ENCODE results near the gene UXS1. TPM values are rescaled to one million over a fixed set of nuclear protein-coding genes. Genes with fewer than 3 reads are reported as not detected.

Gene UXS1
- total RNA-seq, 4 donors from 2014 or later, result 16.7 to 46.2 (median 34.9) TPM

DNA sequence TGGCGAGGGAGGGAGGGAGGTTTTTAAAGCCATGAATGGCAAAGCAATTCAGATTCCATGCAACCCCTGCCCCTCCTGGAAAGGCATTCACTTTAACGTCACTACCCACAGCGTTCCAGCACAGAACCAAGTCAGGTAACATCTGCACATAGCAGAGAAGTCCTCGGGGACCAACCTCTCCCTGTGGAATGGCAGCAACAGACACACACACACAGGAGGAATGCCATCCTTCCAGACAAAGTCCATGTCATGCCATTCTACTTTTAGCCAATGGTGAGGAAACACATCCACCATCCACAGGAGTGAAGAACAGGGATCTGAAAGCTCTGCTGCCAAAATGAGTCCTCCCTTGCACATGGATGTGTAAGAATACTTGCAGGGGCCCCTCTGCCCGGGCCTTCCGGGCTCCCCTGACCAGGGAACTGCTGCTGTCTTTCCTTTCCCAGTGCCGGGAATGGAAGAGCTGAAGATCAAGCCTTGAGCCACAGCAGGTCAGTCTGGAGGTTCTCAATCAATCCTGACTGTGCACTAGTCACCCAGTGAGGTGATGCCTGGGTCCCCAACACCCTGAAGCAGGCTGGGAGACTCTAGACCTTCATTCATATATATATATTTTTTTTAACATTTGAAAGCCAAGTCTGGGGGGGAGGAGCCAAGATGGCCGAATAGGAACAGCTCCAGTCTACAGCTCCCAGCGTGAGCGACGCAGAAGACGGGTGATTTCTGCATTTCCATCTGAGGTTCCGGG lies 63.7 kb downstream of the UXS1 start:
- TF ChIP-seq, protein P1, sequence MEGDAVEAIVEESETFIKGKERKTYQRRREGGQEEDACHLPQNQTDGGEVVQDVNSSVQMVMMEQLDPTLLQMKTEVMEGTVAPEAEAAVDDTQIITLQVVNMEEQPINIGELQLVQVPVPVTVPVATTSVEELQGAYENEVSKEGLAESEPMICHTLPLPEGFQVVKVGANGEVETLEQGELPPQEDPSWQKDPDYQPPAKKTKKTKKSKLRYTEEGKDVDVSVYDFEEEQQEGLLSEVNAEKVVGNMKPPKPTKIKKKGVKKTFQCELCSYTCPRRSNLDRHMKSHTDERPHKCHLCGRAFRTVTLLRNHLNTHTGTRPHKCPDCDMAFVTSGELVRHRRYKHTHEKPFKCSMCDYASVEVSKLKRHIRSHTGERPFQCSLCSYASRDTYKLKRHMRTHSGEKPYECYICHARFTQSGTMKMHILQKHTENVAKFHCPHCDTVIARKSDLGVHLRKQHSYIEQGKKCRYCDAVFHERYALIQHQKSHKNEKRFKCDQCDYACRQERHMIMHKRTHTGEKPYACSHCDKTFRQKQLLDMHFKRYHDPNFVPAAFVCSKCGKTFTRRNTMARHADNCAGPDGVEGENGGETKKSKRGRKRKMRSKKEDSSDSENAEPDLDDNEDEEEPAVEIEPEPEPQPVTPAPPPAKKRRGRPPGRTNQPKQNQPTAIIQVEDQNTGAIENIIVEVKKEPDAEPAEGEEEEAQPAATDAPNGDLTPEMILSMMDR (IDR thresholded peaks at IDR 0.05), result no peak
- no peak for TF ChIP-seq POLR2A (IDR thresholded peaks at IDR 0.05)
- intact Hi-C loops (cut with DNase I; ENCODE audit: low total_unique reads), result no loop called here
- 71 to 77% methylated on average over 13 of the region's 13 CpGs for WGBS, 2 donors
- H3K4me3 ChIP-seq (ENCODE audit: low read depth, poor library complexity, severe bottlenecking), result no peak overlapping the region
- no peak for DNase-seq (ENCODE audit: low spot score in 2 of 2)

DNA sequence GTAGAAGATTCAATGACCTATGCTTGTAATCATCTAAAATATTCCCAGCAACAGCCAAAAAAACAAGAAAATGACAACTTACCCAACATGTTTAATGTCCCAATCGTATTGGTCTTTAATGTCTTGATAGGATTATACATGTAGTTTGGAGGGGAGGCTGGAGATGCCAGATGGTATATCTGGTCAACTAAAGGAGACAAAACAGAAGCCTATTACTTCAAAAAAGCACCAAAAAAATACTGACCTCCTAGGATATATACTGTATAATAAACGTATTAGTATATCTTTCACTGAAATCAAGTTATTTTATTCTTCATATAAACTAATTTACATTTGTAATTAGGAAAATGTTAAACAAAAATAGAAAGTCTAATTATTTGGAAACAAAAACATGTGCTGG lies 64.5 kb downstream of the UXS1 start:
- WGBS, 2 donors, result 81 to 82% methylated on average over 2 of the region's 2 CpGs
- H3K4me3 ChIP-seq (ENCODE audit: low read depth, poor library complexity, severe bottlenecking), result no peak overlapping the region
- TF ChIP-seq POLR2A (IDR thresholded peaks at IDR 0.05), result no peak
- TF ChIP-seq, protein P1 (IDR thresholded peaks at IDR 0.05), result no peak
- intact Hi-C loops (cut with DNase I; ENCODE audit: low total_unique reads), result no loop called here
- DNase-seq (ENCODE audit: low spot score in 2 of 2), result no peak

DNA sequence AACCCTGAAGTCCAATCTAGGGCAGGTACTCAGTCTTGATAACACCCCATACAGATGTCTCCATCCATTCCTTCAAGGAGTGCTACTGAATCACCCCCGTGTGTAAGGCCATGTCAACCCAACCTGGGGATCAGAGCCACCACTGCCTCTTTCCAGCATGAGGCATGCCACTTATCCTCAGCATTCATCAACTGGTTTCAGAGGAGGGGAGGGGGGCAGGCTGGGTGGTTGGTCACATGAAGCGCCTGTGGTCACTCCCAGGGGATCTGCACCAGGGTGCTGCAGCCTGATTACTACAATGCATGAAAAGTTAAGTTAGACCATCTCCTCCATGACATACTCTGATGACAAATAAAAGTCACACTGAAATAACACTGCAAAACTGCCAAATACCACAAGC lies 65.0 kb downstream of the UXS1 start:
- H3K4me3 ChIP-seq (ENCODE audit: low read depth, poor library complexity, severe bottlenecking), result no peak overlapping the region
- no peak for DNase-seq (ENCODE audit: low spot score in 2 of 2)
- 82 to 100% methylated on average over 2 of the region's 2 CpGs for WGBS, 2 donors
- TF ChIP-seq POLR2A (IDR thresholded peaks at IDR 0.05), result no peak
- TF ChIP-seq, protein P1 (IDR thresholded peaks at IDR 0.05), result no peak
- intact Hi-C loops (cut with DNase I; ENCODE audit: low total_unique reads), result no loop called here

DNA sequence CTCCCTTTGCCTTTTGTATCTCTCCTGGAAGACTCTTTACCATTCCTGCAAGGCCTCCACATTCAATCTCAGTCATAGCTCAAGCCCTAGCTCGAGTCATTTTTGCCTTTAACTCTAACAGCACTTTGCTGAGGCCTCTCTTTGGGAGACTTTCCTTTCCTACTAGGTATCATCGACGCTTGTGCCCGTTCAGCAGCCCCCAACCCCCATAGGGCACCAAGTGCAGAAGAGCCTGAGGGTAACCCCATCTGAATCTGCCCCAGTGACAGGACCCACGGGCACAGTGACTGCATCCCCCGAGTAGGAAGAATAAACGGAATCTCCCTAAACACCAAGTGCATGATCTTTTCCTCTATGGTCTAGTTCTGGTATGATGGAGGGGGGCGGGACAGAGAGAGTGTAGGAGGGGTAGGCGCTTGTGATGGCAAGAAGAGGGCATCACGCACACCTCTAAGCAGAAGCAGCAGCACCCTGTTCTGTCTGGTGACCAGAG lies 66.3 kb downstream of the UXS1 start:
- intact Hi-C loops (cut with DNase I; ENCODE audit: low total_unique reads), result no loop called here
- WGBS, 2 donors, result 93 to 96% methylated on average over 10 of the region's 10 CpGs
- H3K4me3 ChIP-seq (ENCODE audit: low read depth, poor library complexity, severe bottlenecking), result no peak overlapping the region
- no peak for DNase-seq (ENCODE audit: low spot score in 2 of 2)
- TF ChIP-seq, protein P1 (IDR thresholded peaks at IDR 0.05), result no peak
- no peak for TF ChIP-seq POLR2A (IDR thresholded peaks at IDR 0.05)

DNA sequence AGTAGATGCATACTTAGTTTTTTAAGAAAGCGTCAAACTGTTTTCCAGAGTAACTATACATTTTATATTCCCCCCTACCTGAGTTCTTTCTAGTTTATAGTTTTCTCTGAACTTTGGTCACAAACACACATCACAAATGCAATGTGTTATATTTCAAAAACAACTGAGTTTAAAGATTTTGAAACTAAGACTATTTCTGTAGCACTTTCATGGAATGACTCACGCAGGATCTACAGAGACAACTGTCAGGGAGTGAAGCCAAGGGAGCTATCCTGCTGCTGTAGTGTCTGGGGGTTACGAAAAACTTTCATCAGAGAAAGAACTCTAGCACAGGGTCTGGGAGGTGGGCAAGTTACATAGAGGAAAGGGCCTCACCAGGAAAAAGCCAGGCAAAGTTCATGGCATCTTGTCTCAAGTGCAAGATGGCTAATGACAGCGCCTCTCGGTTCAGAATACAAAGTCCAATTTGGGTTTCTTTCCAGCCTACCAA lies 66.8 kb downstream of the UXS1 start:
- intact Hi-C loops (cut with DNase I; ENCODE audit: low total_unique reads), result no loop called here
- TF ChIP-seq POLR2A (IDR thresholded peaks at IDR 0.05), result no peak
- TF ChIP-seq, protein P1 (IDR thresholded peaks at IDR 0.05), result no peak
- DNase-seq (ENCODE audit: low spot score in 2 of 2), result no peak
- 88 to 92% methylated on average over 5 of the region's 5 CpGs for WGBS, 2 donors
- no peak overlapping the region for H3K4me3 ChIP-seq (ENCODE audit: low read depth, poor library complexity, severe bottlenecking)
